Measurements from ENCODE around the gene IL1RAPL2. TPM values are rescaled to one million over a fixed set of nuclear protein-coding genes. Genes with fewer than 3 reads are reported as not detected.
"Not testable (repeated sequence)": the region's sequence is repeated elsewhere in the genome, so short reads cannot be mapped to it uniquely, and the experiment has no call there.

Gene IL1RAPL2
- polyA plus RNA-seq, 3 donors, result not detected

- H3K4me3 Mint-ChIP-seq, result no peak overlapping the region
- H3K79me2 ChIP-seq (ENCODE audit: insufficient read depth, low read length), result no peaks in the 10 kb centered on the region
- WGBS (ENCODE audit: insufficient coverage), result no CpG with 5 or more reads among the region's 1 CpG
- H2AFZ ChIP-seq (ENCODE audit: insufficient read depth, low read depth, low read length, poor library complexity, severe bottlenecking), result no peak overlapping the region
- DNase-seq, result no peak
- H3K4me3 ChIP-seq (replicated peaks in 1 of 3; ENCODE audit: low read depth in 2 of 3, low read length in 3 of 3), result no peak overlapping the region
- no peak overlapping the region for H3K4me2 ChIP-seq (replicated peaks; ENCODE audit: extremely low read depth, low read length, poor library complexity, severe bottlenecking)
- no peak overlapping the region for H3K27ac ChIP-seq (ENCODE audit: low read depth in 1 of 2, low read length in 2 of 2)
- H3K27ac Mint-ChIP-seq, result no peak overlapping the region
- no peaks in the 10 kb centered on the region for H3K9me3 ChIP-seq (replicated peaks in 1 of 2; ENCODE audit: control insufficient read depth in 1 of 2, insufficient read depth in 1 of 2, low read length in 2 of 2)
- H3K36me3 Mint-ChIP-seq, result no peaks in the 10 kb centered on the region
- no peak for TF ChIP-seq CTCF (IDR thresholded peaks at IDR 0.05)
- H3K27me3 ChIP-seq (ENCODE audit: control insufficient read depth in 2 of 2, insufficient read depth in 2 of 2, low read length in 2 of 2), result no peaks in the 10 kb centered on the region
- H4K20me1 ChIP-seq (ENCODE audit: insufficient read depth, low read length), result no peaks in the 10 kb centered on the region
- intact Hi-C loops (cut with micrococcal nuclease), result no loop called here
- no peaks in the 10 kb centered on the region for H3K4me1 Mint-ChIP-seq
- no peaks in the 10 kb centered on the region for H3K36me3 ChIP-seq (replicated peaks in 1 of 2; ENCODE audit: control insufficient read depth in 1 of 2, insufficient read depth in 2 of 2, low read length in 2 of 2)
- H3K27me3 Mint-ChIP-seq (ENCODE audit: low read depth in 3 of 3), result no peaks in the 10 kb centered on the region
- H3K9me3 Mint-ChIP-seq, result peaks cover 0 to 2% (median 0%) of the 10 kb centered on the region in 7 donors
- no peaks in the 10 kb centered on the region for H3K4me1 ChIP-seq (ENCODE audit: control insufficient read depth in 1 of 2, insufficient read depth in 2 of 2, low read length in 2 of 2)
- H3K9ac ChIP-seq (ENCODE audit: insufficient read depth, low read length, poor library complexity, severe bottlenecking), result no peak overlapping the region
These were observed 311.5 kb downstream of the IL1RAPL2 start for GRCh38 chrX:104877504-104877903.

- Mint-ChIP-seq H3K9me3 (peaks cover 0 to 4% (median 0%) of the 10 kb centered on the region in 7 donors), H3K4me3 (no peak overlapping the region), H3K27me3 (ENCODE audit: low read depth in 3 of 3) (peaks cover 0 to 6% (median 0%) of the 10 kb centered on the region in 3 donors), H3K27ac (no peak overlapping the region), H3K4me1 (no peaks in the 10 kb centered on the region), H3K36me3 (no peaks in the 10 kb centered on the region)
- Histone ChIP-seq H3K4me1 (ENCODE audit: control insufficient read depth in 1 of 2, insufficient read depth in 2 of 2, low read length in 2 of 2) (no peaks in the 10 kb centered on the region), H3K4me3 (replicated peaks in 1 of 3; ENCODE audit: low read depth in 2 of 3, low read length in 3 of 3) (no peak overlapping the region), H4K20me1 (ENCODE audit: insufficient read depth, low read length) (no peaks in the 10 kb centered on the region), H2AFZ (ENCODE audit: insufficient read depth, low read depth, low read length, poor library complexity, severe bottlenecking) (no peak overlapping the region), H3K79me2 (ENCODE audit: insufficient read depth, low read length) (no peaks in the 10 kb centered on the region), H3K27me3 (ENCODE audit: control insufficient read depth in 2 of 2, insufficient read depth in 2 of 2, low read length in 2 of 2) (no peaks in the 10 kb centered on the region), H3K4me2 (replicated peaks; ENCODE audit: extremely low read depth, low read length, poor library complexity, severe bottlenecking) (no peak overlapping the region), H3K9ac (ENCODE audit: insufficient read depth, low read length, poor library complexity, severe bottlenecking) (no peak overlapping the region), H3K9me3 (replicated peaks in 1 of 2; ENCODE audit: control insufficient read depth in 1 of 2, insufficient read depth in 1 of 2, low read length in 2 of 2) (no peaks in the 10 kb centered on the region), H3K36me3 (replicated peaks in 1 of 2; ENCODE audit: control insufficient read depth in 1 of 2, insufficient read depth in 2 of 2, low read length in 2 of 2) (no peaks in the 10 kb centered on the region), H3K27ac (ENCODE audit: low read depth in 1 of 2, low read length in 2 of 2) (no peak overlapping the region)
- TF ChIP-seq CTCF (IDR thresholded peaks at IDR 0.05), result no peak
- no CpG with 5 or more reads among the region's 4 CpGs for WGBS (ENCODE audit: insufficient coverage)
- no peak for DNase-seq
- intact Hi-C loops (cut with micrococcal nuclease), result no loop called here
These were observed 336.1 kb downstream of the IL1RAPL2 start for GRCh38 chrX:104902070-104902469.

- intact Hi-C loops (cut with micrococcal nuclease); H3K27me3 Mint-ChIP-seq (ENCODE audit: low read depth in 3 of 3); H3K9me3 Mint-ChIP-seq; H3K36me3 Mint-ChIP-seq; H3K27ac ChIP-seq (ENCODE audit: low read depth in 1 of 2, low read length in 2 of 2); H3K79me2 ChIP-seq (ENCODE audit: insufficient read depth, low read length); H3K27me3 ChIP-seq (ENCODE audit: control insufficient read depth in 2 of 2, insufficient read depth in 2 of 2, low read length in 2 of 2); H3K9me3 ChIP-seq (replicated peaks in 1 of 2; ENCODE audit: control insufficient read depth in 1 of 2, insufficient read depth in 1 of 2, low read length in 2 of 2); H3K4me2 ChIP-seq (replicated peaks; ENCODE audit: extremely low read depth, low read length, poor library complexity, severe bottlenecking); H4K20me1 ChIP-seq (ENCODE audit: insufficient read depth, low read length); H3K4me1 ChIP-seq (ENCODE audit: control insufficient read depth in 1 of 2, insufficient read depth in 2 of 2, low read length in 2 of 2); H3K36me3 ChIP-seq (replicated peaks in 1 of 2; ENCODE audit: control insufficient read depth in 1 of 2, insufficient read depth in 2 of 2, low read length in 2 of 2); H3K27ac Mint-ChIP-seq; H3K4me3 ChIP-seq (replicated peaks in 1 of 3; ENCODE audit: low read depth in 2 of 3, low read length in 3 of 3); H3K4me1 Mint-ChIP-seq; H3K4me3 Mint-ChIP-seq; H2AFZ ChIP-seq (ENCODE audit: insufficient read depth, low read depth, low read length, poor library complexity, severe bottlenecking); H3K9ac ChIP-seq (ENCODE audit: insufficient read depth, low read length, poor library complexity, severe bottlenecking); DNase-seq: not testable (repeated sequence)
- 12% methylated on average over 6 of the region's 10 CpGs for WGBS (ENCODE audit: insufficient coverage)
These were observed 343.7 kb downstream of the IL1RAPL2 start for GRCh38 chrX:104909694-104910093.
